Natural killer cell (primary cell): Measurements from ENCODE around the gene BLMH. TPM values are rescaled to one million over a fixed set of nuclear protein-coding genes. Genes with fewer than 3 reads are reported as not detected.
"Not testable (repeated sequence)": the region's sequence is repeated elsewhere in the genome, so short reads cannot be mapped to it uniquely, and the experiment has no call there.

Experiments used
- ATAC-seq, 3 donors: fragments of 150-1000 bp in 2 of 3; fragments of 200-7000 bp in 1 of 3; cut with Tn5 transposase; 1 replicate in 1 of 3; 2 replicates in 2 of 3; pipeline ENCODE4 v1.10.0; 2021; ENCODE audit warnings: mild to moderate bottlenecking in 2 of 3, moderate library complexity in 2 of 3
- DNase-seq, 2 donors: peaks; one replicate each; pipeline versions ENCODE4 v3.0.0 to v3.0.0-alpha.2; 2013 to 2021; ENCODE audit warnings: mixed read lengths in 1 of 2
- H3K27ac ChIP-seq: one replicate; pipeline ENCODE4 v1.5.1; 2013; ENCODE audit warnings: mild to moderate bottlenecking, low read length
- H3K27me3 ChIP-seq: one replicate; pipeline ENCODE4 v1.6.1; 2013; ENCODE audit warnings: low read length; ENCODE audit not compliant: control insufficient read depth, insufficient read depth
- H3K36me3 ChIP-seq: one replicate; pipeline ENCODE4 v1.6.1; 2013; ENCODE audit warnings: low read length; ENCODE audit not compliant: control insufficient read depth, insufficient read depth
- H3K4me1 ChIP-seq: one replicate; pipeline ENCODE4 v1.6.1; 2013; ENCODE audit warnings: low read length; ENCODE audit not compliant: control insufficient read depth, insufficient read depth
- H3K4me3 ChIP-seq: one replicate; pipeline ENCODE4 v1.5.1; 2013; ENCODE audit warnings: low read length
- H3K9me3 ChIP-seq: one replicate; pipeline ENCODE4 v1.6.1; 2013; ENCODE audit warnings: low read length; ENCODE audit not compliant: control insufficient read depth, insufficient read depth
- H3K27ac Mint-ChIP-seq, 2 donors: one replicate each; pipeline ENCODE4 v1.8.0; 2022; ENCODE audit warnings: mild to moderate bottlenecking in 2 of 2, mixed read lengths in 2 of 2, moderate library complexity in 1 of 2
- H3K27me3 Mint-ChIP-seq, 2 donors: one replicate each; pipeline ENCODE4 v1.8.0; 2022; ENCODE audit warnings: low read depth in 2 of 2, mixed read lengths in 2 of 2
- H3K36me3 Mint-ChIP-seq: one replicate; pipeline ENCODE4 v1.8.0; 2022; ENCODE audit warnings: mixed read lengths
- H3K4me1 Mint-ChIP-seq, 2 donors: one replicate each; pipeline ENCODE4 v1.8.0; 2022; ENCODE audit warnings: mixed read lengths in 2 of 2
- H3K4me3 Mint-ChIP-seq: one replicate; pipeline ENCODE4 v1.8.0; 2022; ENCODE audit warnings: mild to moderate bottlenecking, moderate library complexity, mixed read lengths
- H3K9me3 Mint-ChIP-seq, 2 donors: one replicate each; pipeline ENCODE4 v1.8.0; 2022; ENCODE audit warnings: mixed read lengths in 2 of 2
- WGBS: methylation state at CpG from one replicate; pipeline ENCODE4 v1.1.7; 2013; ENCODE audit warnings: missing lambda C conversion rate; ENCODE audit not compliant: insufficient coverage; 5-methylcytosine and 5-hydroxymethylcytosine counted together
- intact Hi-C: fragments of 100-400 bp; cut with micrococcal nuclease; formaldehyde crosslinking; loops from one replicate; pipeline ENCODE4 v1.14.2; 2022
- total RNA-seq, 4 donors: library from RNA; stranded (reverse); fragments of 120-200 nt in 1 of 4; gene quantifications; one replicate each; pipeline versions ENCODE4 v1.2.3 to v1.2.4, GENCODE V29; 2013 to 2022
- TF ChIP-seq, protein P1 (sequence below): fragments of 200-600 bp; IDR thresholded peaks from one replicate; pipeline ENCODE4 v1.8.0; 2022; ENCODE audit warnings: antibody characterized with exemption

The BLMH gene
- total RNA-seq, 3 donors from 2014 or later (not counting 1 experiment from before 2014, with no cell fraction given): 44.8 to 52.8 (median 46.7) TPM

DNA sequence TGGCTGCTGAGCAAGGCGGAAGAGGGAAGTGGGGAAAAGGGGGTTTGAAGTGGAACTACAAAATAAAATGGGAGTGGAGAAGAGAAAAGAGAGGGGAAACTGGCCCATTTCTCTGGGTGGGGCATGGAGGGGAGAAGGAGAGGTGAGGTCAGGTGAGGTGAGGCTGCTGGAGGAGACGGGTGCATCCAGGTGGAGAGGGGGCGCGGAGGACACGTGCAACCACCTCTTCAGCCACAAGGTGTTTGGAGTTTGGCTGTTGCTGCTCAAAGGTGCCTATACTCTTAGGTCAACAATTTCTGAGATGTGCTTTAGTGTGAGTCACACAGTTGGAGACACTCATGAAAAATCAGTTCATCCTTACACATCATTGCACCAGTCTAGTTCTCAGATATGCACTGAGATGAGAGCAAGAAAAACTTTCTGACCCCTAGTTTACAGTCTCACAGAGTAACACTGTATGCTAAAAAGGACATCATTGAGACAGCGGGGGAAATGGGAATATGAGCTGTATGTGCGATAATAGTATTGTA, 61.1 kb downstream of the BLMH start:
- TF ChIP-seq, protein P1, sequence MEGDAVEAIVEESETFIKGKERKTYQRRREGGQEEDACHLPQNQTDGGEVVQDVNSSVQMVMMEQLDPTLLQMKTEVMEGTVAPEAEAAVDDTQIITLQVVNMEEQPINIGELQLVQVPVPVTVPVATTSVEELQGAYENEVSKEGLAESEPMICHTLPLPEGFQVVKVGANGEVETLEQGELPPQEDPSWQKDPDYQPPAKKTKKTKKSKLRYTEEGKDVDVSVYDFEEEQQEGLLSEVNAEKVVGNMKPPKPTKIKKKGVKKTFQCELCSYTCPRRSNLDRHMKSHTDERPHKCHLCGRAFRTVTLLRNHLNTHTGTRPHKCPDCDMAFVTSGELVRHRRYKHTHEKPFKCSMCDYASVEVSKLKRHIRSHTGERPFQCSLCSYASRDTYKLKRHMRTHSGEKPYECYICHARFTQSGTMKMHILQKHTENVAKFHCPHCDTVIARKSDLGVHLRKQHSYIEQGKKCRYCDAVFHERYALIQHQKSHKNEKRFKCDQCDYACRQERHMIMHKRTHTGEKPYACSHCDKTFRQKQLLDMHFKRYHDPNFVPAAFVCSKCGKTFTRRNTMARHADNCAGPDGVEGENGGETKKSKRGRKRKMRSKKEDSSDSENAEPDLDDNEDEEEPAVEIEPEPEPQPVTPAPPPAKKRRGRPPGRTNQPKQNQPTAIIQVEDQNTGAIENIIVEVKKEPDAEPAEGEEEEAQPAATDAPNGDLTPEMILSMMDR: no peak
- Histone ChIP-seq H3K4me1 (peaks cover 6% of the 10 kb centered on the region), H3K27ac (no peak overlapping the region), H3K27me3 (peaks cover 14% of the 10 kb centered on the region), H3K36me3 (no peaks in the 10 kb centered on the region), H3K9me3 (no peaks in the 10 kb centered on the region), H3K4me3 (no peak overlapping the region)
- Mint-ChIP-seq H3K36me3 (no peaks in the 10 kb centered on the region), H3K27me3 (peaks cover 39 to 54% of the 10 kb centered on the region in 2 donors), H3K4me1 (peaks cover 0 to 12% of the 10 kb centered on the region in 2 donors), H3K9me3 (no peaks in the 10 kb centered on the region), H3K27ac (no peak overlapping the region), H3K4me3 (no peak overlapping the region)
- intact Hi-C loops: no loop called here
- DNase-seq (no peak), ATAC-seq (no peak)
- WGBS: 91% methylated on average over 7 of the region's 7 CpGs

- intact Hi-C loops, ATAC-seq, H3K9me3 Mint-ChIP-seq, H3K27ac ChIP-seq, H3K27ac Mint-ChIP-seq, H3K4me3 ChIP-seq, H3K36me3 ChIP-seq, H3K9me3 ChIP-seq, H3K36me3 Mint-ChIP-seq, H3K4me1 Mint-ChIP-seq, H3K4me3 Mint-ChIP-seq, H3K4me1 ChIP-seq, DNase-seq: not testable (repeated sequence)
- WGBS: no CpG with 5 or more reads among the region's 1 CpG
- H3K27me3 ChIP-seq: peaks cover 11% of the 10 kb centered on the region
- H3K27me3 Mint-ChIP-seq: peaks cover 37 to 55% of the 10 kb centered on the region in 2 donors
These were observed 61.7 kb downstream of the BLMH start for GRCh38 chr17:30230009-30230408.

DNA sequence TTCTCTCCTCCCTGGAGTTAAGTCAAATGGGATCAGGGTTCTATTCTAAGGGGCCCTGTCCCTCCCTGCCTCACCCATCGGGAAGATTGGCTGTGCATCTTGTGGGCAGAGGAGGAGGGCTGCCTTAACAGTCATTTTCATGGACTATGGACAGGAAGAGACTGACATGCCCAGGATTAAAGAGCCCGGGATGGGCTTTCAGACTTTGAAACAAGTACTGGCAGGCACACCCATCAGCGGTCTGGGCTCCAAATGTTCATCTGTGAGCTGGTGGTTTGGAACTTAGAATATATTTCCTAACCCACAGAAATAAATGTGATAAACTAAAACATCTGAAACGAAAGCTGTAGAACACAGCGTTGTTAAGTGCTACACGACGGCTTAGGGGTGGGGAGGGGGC, 62.7 kb downstream of the BLMH start:
- peaks cover 29 to 45% of the 10 kb centered on the region in 2 donors for H3K27me3 Mint-ChIP-seq
- H3K27ac Mint-ChIP-seq: no peak overlapping the region
- H3K4me3 Mint-ChIP-seq: no peak overlapping the region
- peaks cover 3% of the 10 kb centered on the region for H3K27me3 ChIP-seq
- TF ChIP-seq, protein P1: no peak
- no peak overlapping the region for H3K27ac ChIP-seq
- intact Hi-C loops: no loop called here
- no peaks in the 10 kb centered on the region for H3K9me3 Mint-ChIP-seq
- 93% methylated on average over 7 of the region's 7 CpGs for WGBS
- H3K4me1 ChIP-seq: no peaks in the 10 kb centered on the region
- no peaks in the 10 kb centered on the region for H3K36me3 Mint-ChIP-seq
- H3K9me3 ChIP-seq: no peaks in the 10 kb centered on the region
- H3K4me3 ChIP-seq: no peak overlapping the region
- H3K4me1 Mint-ChIP-seq: no peaks in the 10 kb centered on the region
- no peaks in the 10 kb centered on the region for H3K36me3 ChIP-seq
- DNase-seq (no peak), ATAC-seq (no peak)

GRCh38 chr17:30228011-30228410, 63.7 kb downstream of the BLMH start:
- TF ChIP-seq, protein P1: no peak
- intact Hi-C loops: no loop called here
- Mint-ChIP-seq H3K27me3 (peaks cover 23 to 35% of the 10 kb centered on the region in 2 donors), H3K4me1 (no peaks in the 10 kb centered on the region), H3K4me3 (no peak overlapping the region), H3K36me3 (no peaks in the 10 kb centered on the region), H3K9me3 (no peaks in the 10 kb centered on the region), H3K27ac (no peak overlapping the region)
- ATAC-seq (no peak), DNase-seq (no peak)
- Histone ChIP-seq H3K27ac (no peak overlapping the region), H3K4me3 (no peak overlapping the region), H3K9me3 (no peaks in the 10 kb centered on the region), H3K36me3 (no peaks in the 10 kb centered on the region), H3K4me1 (no peaks in the 10 kb centered on the region), H3K27me3 (no peaks in the 10 kb centered on the region)
- WGBS: 89% methylated on average over 3 of the region's 3 CpGs
